Activated CD4-positive, alpha-beta T cell treated with anti-CD3 and anti-CD28 coated beads for 36 hours (primary cell): ENCODE data around the gene GHR. TPM values are rescaled to one million over a fixed set of nuclear protein-coding genes. Genes with fewer than 3 reads are reported as not detected.

Experiments used
- ATAC-seq: fragments of 200-7000 bp; cut with Tn5 transposase; one replicate; pipeline ENCODE4 v1.10.0; 2021; ENCODE audit warnings: mild to moderate bottlenecking, moderate library complexity
- CTCF ChIA-PET: fragments of 350-600 bp; sonication (Branson Sonifier 250); formaldehyde crosslinking; loops from one replicate; lab custom pipeline; 2021; ENCODE audit warnings: antibody characterized with exemption; lab: Charles Lee
- POLR2A ChIA-PET: fragments of 350-600 bp; sonication (Branson Sonifier 250); formaldehyde crosslinking; loops from one replicate; lab custom pipeline; 2021; ENCODE audit warnings: antibody characterized with exemption, inconsistent platforms; lab: Charles Lee
- DNase-seq: peaks from one replicate; pipeline ENCODE4 v3.0.0-alpha.2; 2020
- H3K27ac Mint-ChIP-seq: one replicate; pipeline ENCODE4 v1.8.0; 2021; ENCODE audit warnings: mixed read lengths
- H3K27me3 Mint-ChIP-seq: one replicate; pipeline ENCODE4 v1.8.0; 2021; ENCODE audit warnings: mixed read lengths
- H3K36me3 Mint-ChIP-seq: one replicate; pipeline ENCODE4 v1.8.0; 2021; ENCODE audit warnings: low read depth, mixed read lengths
- H3K4me1 Mint-ChIP-seq: one replicate; pipeline ENCODE4 v1.8.0; 2021; ENCODE audit warnings: mixed read lengths
- H3K4me3 Mint-ChIP-seq: one replicate; pipeline ENCODE4 v1.8.0; 2021; ENCODE audit warnings: mild to moderate bottlenecking, moderate library complexity, mixed read lengths
- H3K9me3 Mint-ChIP-seq: one replicate; pipeline ENCODE4 v1.8.0; 2021; ENCODE audit warnings: low read depth, mixed read lengths
- intact Hi-C, 2 experiments: fragments of 100-400 bp; cut with DNase I in 1 of 2; cut with micrococcal nuclease in 1 of 2; formaldehyde crosslinking; loops; one replicate each; pipeline versions ENCODE4 v1.14.2 to v1.15.1; 2022 to 2024; cut with DNase I, micrococcal nuclease
- total RNA-seq, 2 experiments: library from RNA; stranded (reverse); gene quantifications; one replicate each; pipeline ENCODE4 v1.2.3, GENCODE V29; 2021

GHR gene
- total RNA-seq, 2 experiments from 2014 or later: not detected

- no peak for DNase-seq
- no peak overlapping the region for H3K27ac Mint-ChIP-seq
- H3K4me3 Mint-ChIP-seq: no peak overlapping the region
- ATAC-seq: no peak
- ChIA-PET CTCF (interaction anchor here (0.8 to 2.3 kb wide), 2 partner anchors 10 to 25 kb away, joined by 4 to 11 read pairs; no protein-coding TSS in a partner anchor), POLR2A (no interaction called here)
- intact Hi-C loops: no loop called here
- H3K27me3 Mint-ChIP-seq: peaks cover 13% of the 10 kb centered on the region
- H3K36me3 Mint-ChIP-seq: no peaks in the 10 kb centered on the region
- no peaks in the 10 kb centered on the region for H3K4me1 Mint-ChIP-seq
- H3K9me3 Mint-ChIP-seq: no peaks in the 10 kb centered on the region
Measured at GRCh38 chr5:42591015-42591414, 167.8 kb downstream of the GHR start.

- Mint-ChIP-seq H3K27ac (no peak overlapping the region), H3K4me3 (no peak overlapping the region), H3K4me1 (no peaks in the 10 kb centered on the region), H3K36me3 (no peaks in the 10 kb centered on the region), H3K9me3 (no peaks in the 10 kb centered on the region), H3K27me3 (peaks cover 10% of the 10 kb centered on the region)
- DNase-seq (no peak), ATAC-seq (no peak)
- intact Hi-C loops: no loop called here
- CTCF ChIA-PET: interaction anchor here (0.6 kb wide), 1 partner anchor 545 kb away, joined by 3 read pairs; no protein-coding TSS in a partner anchor
- POLR2A ChIA-PET: no interaction called here
Measured at GRCh38 chr5:42592401-42593140, 169.3 kb downstream of the GHR start.

- CTCF ChIA-PET: interaction anchor here (1.2 kb wide), 1 partner anchor 8 kb away, joined by 3 read pairs; no protein-coding TSS in a partner anchor
- Mint-ChIP-seq H3K27me3 (peaks cover 10% of the 10 kb centered on the region), H3K27ac (no peak overlapping the region), H3K4me3 (no peak overlapping the region), H3K36me3 (no peaks in the 10 kb centered on the region), H3K9me3 (no peaks in the 10 kb centered on the region), H3K4me1 (no peaks in the 10 kb centered on the region)
- DNase-seq (no peak), ATAC-seq (no peak)
- POLR2A ChIA-PET: no interaction called here
- intact Hi-C loops: no loop called here
Measured at GRCh38 chr5:42593591-42593990, 170.4 kb downstream of the GHR start.

- Mint-ChIP-seq H3K4me3 (no peak overlapping the region), H3K27me3 (peaks cover 6% of the 10 kb centered on the region), H3K36me3 (no peaks in the 10 kb centered on the region), H3K4me1 (no peaks in the 10 kb centered on the region), H3K9me3 (no peaks in the 10 kb centered on the region), H3K27ac (no peak overlapping the region)
- POLR2A ChIA-PET: no interaction called here
- CTCF ChIA-PET: no interaction called here
- intact Hi-C loops: no loop called here
- DNase-seq: no peak
- no peak for ATAC-seq
Measured at GRCh38 chr5:42595597-42595996, 172.4 kb downstream of the GHR start.

- peaks cover 3% of the 10 kb centered on the region for H3K27me3 Mint-ChIP-seq
- CTCF ChIA-PET: no interaction called here
- POLR2A ChIA-PET: no interaction called here
- ATAC-seq (no peak), DNase-seq (no peak)
- no peak overlapping the region for H3K4me3 Mint-ChIP-seq
- no peaks in the 10 kb centered on the region for H3K36me3 Mint-ChIP-seq
- intact Hi-C loops: no loop called here
- no peaks in the 10 kb centered on the region for H3K4me1 Mint-ChIP-seq
- no peaks in the 10 kb centered on the region for H3K9me3 Mint-ChIP-seq
- H3K27ac Mint-ChIP-seq: no peak overlapping the region
Measured at GRCh38 chr5:42596817-42597216, 173.6 kb downstream of the GHR start.

GRCh38 chr5:42597318-42597937, 174.2 kb downstream of the GHR start:
- Mint-ChIP-seq H3K4me3 (no peak overlapping the region), H3K4me1 (no peaks in the 10 kb centered on the region), H3K9me3 (no peaks in the 10 kb centered on the region), H3K27ac (no peak overlapping the region), H3K36me3 (no peaks in the 10 kb centered on the region), H3K27me3 (peaks cover 3% of the 10 kb centered on the region)
- ChIA-PET CTCF (no interaction called here), POLR2A (no interaction called here)
- ATAC-seq: no peak
- DNase-seq: no peak
- intact Hi-C loops: no loop called here

- ChIA-PET CTCF (interaction anchor here (0.9 kb wide), 1 partner anchor 14 kb away, joined by 3 read pairs; no protein-coding TSS in a partner anchor), POLR2A (no interaction called here)
- ATAC-seq (no peak), DNase-seq (no peak)
- Mint-ChIP-seq H3K27ac (no peak overlapping the region), H3K36me3 (no peaks in the 10 kb centered on the region), H3K27me3 (peaks cover 3% of the 10 kb centered on the region), H3K9me3 (no peaks in the 10 kb centered on the region), H3K4me1 (no peaks in the 10 kb centered on the region), H3K4me3 (no peak overlapping the region)
- intact Hi-C loops: no loop called here
Measured at GRCh38 chr5:42598311-42598710, 175.1 kb downstream of the GHR start.

- Mint-ChIP-seq H3K27me3 (peaks cover 3% of the 10 kb centered on the region), H3K9me3 (no peaks in the 10 kb centered on the region), H3K27ac (no peak overlapping the region), H3K4me1 (no peaks in the 10 kb centered on the region), H3K36me3 (no peaks in the 10 kb centered on the region), H3K4me3 (no peak overlapping the region)
- ATAC-seq (no peak), DNase-seq (no peak)
- POLR2A ChIA-PET: no interaction called here
- CTCF ChIA-PET: interaction anchor here (0.6 to 1.8 kb wide), 4 partner anchors 10 to 594 kb away, joined by 3 to 5 read pairs (median 3); no protein-coding TSS in a partner anchor
- intact Hi-C loops: no loop called here
Measured at GRCh38 chr5:42599106-42599505, 175.9 kb downstream of the GHR start.

GRCh38 chr5:42600441-42600840, 177.2 kb downstream of the GHR start:
- no peaks in the 10 kb centered on the region for H3K36me3 Mint-ChIP-seq
- ATAC-seq (no peak), DNase-seq (no peak)
- CTCF ChIA-PET: interaction anchor here (1.8 kb wide), 1 partner anchor 14 kb away, joined by 5 read pairs; no protein-coding TSS in a partner anchor
- POLR2A ChIA-PET: no interaction called here
- no peaks in the 10 kb centered on the region for H3K9me3 Mint-ChIP-seq
- H3K4me1 Mint-ChIP-seq: no peaks in the 10 kb centered on the region
- H3K4me3 Mint-ChIP-seq: no peak overlapping the region
- intact Hi-C loops: no loop called here
- H3K27me3 Mint-ChIP-seq: peaks cover 2% of the 10 kb centered on the region
- H3K27ac Mint-ChIP-seq: no peak overlapping the region

GRCh38 chr5:42604171-42604711, 181.0 kb downstream of the GHR start:
- Mint-ChIP-seq H3K27ac (no peak overlapping the region), H3K4me1 (no peaks in the 10 kb centered on the region), H3K4me3 (no peak overlapping the region), H3K36me3 (no peaks in the 10 kb centered on the region), H3K27me3 (peaks cover 18% of the 10 kb centered on the region), H3K9me3 (no peaks in the 10 kb centered on the region)
- ATAC-seq (no peak), DNase-seq (no peak)
- ChIA-PET POLR2A (no interaction called here), CTCF (interaction anchor here (0.7 to 1.6 kb wide), 2 partner anchors 19 to 748 kb away, joined by 3 read pairs; no protein-coding TSS in a partner anchor)
- intact Hi-C loops: no loop called here

- H3K4me1 Mint-ChIP-seq: no peaks in the 10 kb centered on the region
- ChIA-PET POLR2A (no interaction called here), CTCF (interaction anchor here (0.6 to 1.6 kb wide), 3 partner anchors 18 to 343 kb away, joined by 3 read pairs; no protein-coding TSS in a partner anchor)
- H3K9me3 Mint-ChIP-seq: no peaks in the 10 kb centered on the region
- no peak for ATAC-seq
- peaks cover 20% of the 10 kb centered on the region for H3K27me3 Mint-ChIP-seq
- H3K27ac Mint-ChIP-seq: no peak overlapping the region
- no peak overlapping the region for H3K4me3 Mint-ChIP-seq
- intact Hi-C loops: no loop called here
- H3K36me3 Mint-ChIP-seq: no peaks in the 10 kb centered on the region
- no peak for DNase-seq
Measured at GRCh38 chr5:42605490-42605889, 182.3 kb downstream of the GHR start.
